Measurements from ENCODE around the gene ZNF835. TPM values are rescaled to one million over a fixed set of nuclear protein-coding genes. Genes with fewer than 3 reads are reported as not detected.

Gene ZNF835
- total RNA-seq: 0.11 TPM in 1 of 2 replicates, not detected in the other
- long read RNA-seq: 0 reads

- Mint-ChIP-seq H3K4me1 (no peaks in the 10 kb centered on the region), H3K27me3 (ENCODE audit: low read depth) (no peaks in the 10 kb centered on the region), H3K27ac (ENCODE audit: unreplicated experiment) (no peak within 1 kb of the TSS), H3K36me3 (ENCODE audit: low read depth) (peaks cover 5% of the 10 kb centered on the region), H3K9me3 (peaks cover 3% of the 10 kb centered on the region), H3K4me3 (no peak within 1 kb of the TSS)
- no peak for TF ChIP-seq CTCF (conservative IDR thresholded peaks at IDR 0.05)
- no peak for DNase-seq (ENCODE audit: low read depth, low spot score)
Measured at GRCh38 chr19:56671613-56671994, at the start of gene ZNF835. Gene ZNF835 (minus strand): TSS chr19:56671757. CDS start chr19:56665198, 6,559 bp downstream.

GRCh38 chr19:56720281-56720680, 48.7 kb upstream of the ZNF835 start:
- peaks cover 21% of the 10 kb centered on the region for H3K9me3 Mint-ChIP-seq

GRCh38 chr19:56718231-56718630, 46.7 kb upstream of the ZNF835 start:
- no peak overlapping the region for H3K4me3 Mint-ChIP-seq
- TF ChIP-seq CTCF (conservative IDR thresholded peaks at IDR 0.05): no peak
- no peaks in the 10 kb centered on the region for H3K4me1 Mint-ChIP-seq
- no peak overlapping the region for H3K27ac Mint-ChIP-seq (ENCODE audit: unreplicated experiment)
- no peak for DNase-seq (ENCODE audit: low read depth, low spot score)
- no peaks in the 10 kb centered on the region for H3K27me3 Mint-ChIP-seq (ENCODE audit: low read depth)
- peaks cover 6% of the 10 kb centered on the region for H3K36me3 Mint-ChIP-seq (ENCODE audit: low read depth)
- peaks cover 12% of the 10 kb centered on the region for H3K9me3 Mint-ChIP-seq

More at GRCh38 chr19:56720281-56720680, 48.7 kb upstream of the ZNF835 start:
- Mint-ChIP-seq H3K36me3 (ENCODE audit: low read depth) (peaks cover 13% of the 10 kb centered on the region), H3K27me3 (ENCODE audit: low read depth) (no peaks in the 10 kb centered on the region), H3K4me3 (no peak overlapping the region), H3K4me1 (no peaks in the 10 kb centered on the region), H3K27ac (ENCODE audit: unreplicated experiment) (no peak overlapping the region)
- TF ChIP-seq CTCF (conservative IDR thresholded peaks at IDR 0.05): no peak
- no peak for DNase-seq (ENCODE audit: low read depth, low spot score)

GRCh38 chr19:56712611-56713276, 41.2 kb upstream of the ZNF835 start:
- no peak for TF ChIP-seq CTCF (conservative IDR thresholded peaks at IDR 0.05)

GRCh38 chr19:56710437-56710836, 38.9 kb upstream of the ZNF835 start:
- TF ChIP-seq CTCF (conservative IDR thresholded peaks at IDR 0.05): no peak
- Mint-ChIP-seq H3K36me3 (ENCODE audit: low read depth) (peaks cover 5% of the 10 kb centered on the region), H3K9me3 (peaks cover 27% of the 10 kb centered on the region), H3K4me3 (no peak overlapping the region), H3K27me3 (ENCODE audit: low read depth) (no peaks in the 10 kb centered on the region), H3K4me1 (no peaks in the 10 kb centered on the region), H3K27ac (ENCODE audit: unreplicated experiment) (no peak overlapping the region)
- DNase-seq (ENCODE audit: low read depth, low spot score): no peak

More at GRCh38 chr19:56712611-56713276, 41.2 kb upstream of the ZNF835 start:
- Mint-ChIP-seq H3K27ac (ENCODE audit: unreplicated experiment) (no peak overlapping the region), H3K27me3 (ENCODE audit: low read depth) (no peaks in the 10 kb centered on the region), H3K36me3 (ENCODE audit: low read depth) (peaks cover 3% of the 10 kb centered on the region), H3K4me1 (no peaks in the 10 kb centered on the region), H3K9me3 (peaks cover 13% of the 10 kb centered on the region), H3K4me3 (no peak overlapping the region)
- DNase-seq (ENCODE audit: low read depth, low spot score): no peak
